Left renal cortex interstitium (tissue), 4 donors: ENCODE measurements around the gene SULT2B1. TPM values are rescaled to one million over a fixed set of nuclear protein-coding genes. Genes with fewer than 3 reads are reported as not detected.
A peak's percentile ranks its signal among the peaks of the same experiment; 100 is the strongest.
"Not testable (repeated sequence)": the region's sequence is repeated elsewhere in the genome, so short reads cannot be mapped to it uniquely, and the experiment has no call there.

Source experiments
- DNase-seq, 4 donors: peaks; one replicate each; pipeline ENCODE4 v3.0.0-alpha.2; 2013; ENCODE audit warnings: low read depth in 4 of 4, low spot score in 2 of 4, missing footprints in 1 of 4
- polyA plus RNA-seq, 4 donors: library from polyadenylated mRNA; unstranded; fragments of 120-200 nt; gene quantifications; one replicate each; pipeline ENCODE4 v1.2.1, GENCODE V29; 2013; ENCODE audit not compliant: insufficient read length in 4 of 4

The SULT2B1 gene
- polyA plus RNA-seq, 4 donors: 0.25 to 0.39 (median 0.35) TPM

- DNase-seq: no peak
Observed at GRCh38 chr19:48556825-48557224, 4.9 kb downstream of the SULT2B1 start.

GRCh38 chr19:48558018-48558684, 6.2 kb downstream of the SULT2B1 start:
- peak in 1 of 4 donors; percentile 71 for DNase-seq

DNA sequence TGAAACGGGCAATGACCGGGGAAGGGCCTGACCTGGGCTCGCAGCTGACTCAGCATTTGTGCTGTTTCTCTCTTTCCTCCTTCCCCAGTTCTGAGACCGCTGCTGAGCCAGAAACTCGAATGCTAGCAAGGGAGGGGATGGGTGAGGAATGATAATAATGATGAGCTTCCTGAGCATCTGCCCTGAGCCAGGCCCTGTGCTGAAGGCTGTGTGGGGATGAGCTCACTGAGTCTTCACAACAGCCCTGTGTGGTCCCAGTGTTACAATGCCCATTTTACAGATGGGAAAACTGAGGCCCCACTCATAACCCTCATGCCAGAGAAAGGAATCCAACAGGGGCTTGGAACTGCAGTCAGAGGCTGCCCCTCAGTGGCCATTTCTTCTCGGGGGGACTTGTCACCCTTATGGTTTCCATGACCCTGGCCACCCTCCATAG, 8.1 kb downstream of the SULT2B1 start:
- DNase-seq: no peak

GRCh38 chr19:48561412-48561811, 9.4 kb downstream of the SULT2B1 start:
- DNase-seq: no peak

DNA sequence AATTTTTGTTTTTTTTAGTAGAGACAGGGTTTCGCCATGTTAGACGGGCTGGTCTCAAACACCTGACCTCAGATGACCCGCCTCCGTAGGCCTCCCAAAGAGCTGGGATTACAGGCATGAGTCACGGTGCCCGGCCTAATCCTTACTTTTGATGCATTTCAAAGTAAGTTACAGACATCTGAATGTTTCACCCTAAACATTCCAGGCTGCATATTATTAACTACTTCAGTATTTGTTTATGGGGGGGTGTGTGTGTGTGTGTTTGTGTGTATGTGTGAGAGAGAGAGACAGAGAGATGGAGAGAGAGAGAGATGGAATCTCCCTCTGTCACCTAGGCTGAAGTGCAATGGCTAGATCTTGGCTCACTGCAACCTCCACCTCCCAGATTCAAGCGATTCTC, 13.1 kb downstream of the SULT2B1 start:
- DNase-seq: no peak

DNA sequence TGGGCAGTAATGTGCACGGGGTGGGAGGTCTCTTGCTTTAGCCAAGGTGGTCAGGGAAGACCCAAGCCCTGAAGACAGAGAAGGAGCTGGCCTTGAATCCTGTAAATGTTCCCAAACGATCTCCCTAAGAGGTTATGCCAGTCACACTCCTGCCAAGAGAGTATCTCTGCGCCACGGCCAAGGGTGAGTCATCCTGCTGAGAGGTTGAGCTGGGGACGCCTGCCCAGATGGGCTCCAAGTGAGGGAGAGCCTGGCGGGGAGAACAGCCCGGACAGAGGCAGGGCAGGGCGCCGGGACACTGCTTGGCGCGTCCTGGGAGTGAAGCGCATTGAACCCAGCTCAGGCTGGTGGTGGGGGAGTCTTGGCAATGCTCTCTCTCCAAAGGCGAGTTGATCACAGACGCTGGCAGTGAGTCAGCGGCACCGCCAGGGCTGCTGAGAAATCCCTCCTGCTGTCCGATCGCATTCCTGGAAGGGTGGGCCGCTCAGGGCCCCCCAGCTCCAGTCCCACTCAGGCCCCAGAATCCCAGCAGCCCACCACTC, 16.4 kb downstream of the SULT2B1 start:
- DNase-seq: no peak

DNA sequence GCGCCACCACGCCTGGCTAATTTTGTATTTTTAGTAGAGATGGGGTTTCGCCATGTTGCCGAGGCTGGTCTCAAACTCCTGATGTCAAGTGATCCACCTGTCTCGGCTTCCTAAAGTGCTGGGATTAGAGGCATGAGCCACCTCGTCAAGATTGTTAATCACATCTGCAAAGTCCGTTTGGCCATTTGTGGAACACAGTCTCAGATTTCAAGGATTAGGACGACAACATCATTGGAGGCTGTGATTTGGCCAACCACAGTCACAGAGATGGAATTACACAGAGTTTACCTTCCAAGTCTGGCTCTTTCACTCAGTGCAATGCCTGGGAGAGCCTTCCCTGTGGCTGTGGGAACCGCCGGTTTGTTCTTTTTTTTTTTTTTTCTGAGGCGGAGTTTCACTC, 17.8 kb downstream of the SULT2B1 start:
- no peak for DNase-seq

DNA sequence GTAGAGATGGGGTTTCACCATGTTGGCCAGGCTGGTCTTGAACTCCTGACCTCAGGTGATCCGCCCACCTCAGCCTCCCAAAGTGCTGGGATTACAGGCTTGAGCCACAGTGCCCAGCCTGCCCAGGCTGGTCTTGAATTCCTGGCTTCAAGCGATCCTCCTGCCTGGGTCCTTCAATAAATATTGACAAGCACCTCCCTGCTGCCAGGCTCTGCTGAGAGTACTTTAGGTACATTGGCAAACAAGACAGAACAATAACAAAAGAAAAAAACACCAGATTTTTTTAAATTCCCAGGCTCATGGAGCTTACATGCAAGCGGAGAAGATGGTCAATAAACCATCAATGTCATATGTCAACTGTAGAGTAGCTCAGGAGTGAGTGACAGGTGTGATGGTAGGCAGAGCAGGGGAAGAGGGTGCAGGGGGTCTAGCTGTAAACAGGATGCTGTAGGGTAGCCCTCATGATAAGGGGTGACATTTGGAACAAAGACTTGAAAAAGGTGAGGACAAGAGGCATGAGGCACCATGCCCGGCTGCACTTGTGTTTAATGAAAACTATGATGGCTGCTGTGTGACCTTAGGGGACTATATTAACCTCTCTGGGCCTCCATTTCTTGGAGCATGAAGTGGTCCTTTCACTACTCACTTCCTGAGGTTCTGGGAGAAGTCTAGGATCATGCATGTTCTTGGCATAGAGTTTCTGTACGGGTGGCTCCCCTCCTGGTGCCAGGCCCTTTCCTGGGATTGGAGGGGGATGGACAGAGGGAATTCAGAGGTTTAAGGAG, 19.6 kb downstream of the SULT2B1 start:
- no peak for DNase-seq

DNA sequence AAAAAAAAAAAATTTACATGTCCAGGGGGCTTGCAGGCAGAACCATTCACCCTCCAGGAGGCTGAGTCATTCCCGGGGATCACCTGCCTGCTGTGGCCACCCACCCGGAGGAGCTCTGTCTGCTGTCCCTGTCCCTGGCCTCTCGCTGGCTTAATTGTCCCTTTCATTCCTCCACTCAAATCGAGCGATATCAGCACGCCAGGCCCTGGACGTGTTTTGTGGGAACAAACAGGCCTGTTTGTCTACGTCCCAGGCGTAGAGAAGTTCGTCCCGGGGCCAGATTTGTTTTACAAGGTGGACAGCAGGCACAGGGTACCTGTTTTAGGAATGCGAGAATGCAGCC, 21.2 kb downstream of the SULT2B1 start:
- no peak for DNase-seq

GRCh38 chr19:48575931-48576622, 24.1 kb downstream of the SULT2B1 start:
- no peak for DNase-seq

GRCh38 chr19:48577908-48578307, 25.9 kb downstream of the SULT2B1 start:
- not testable (repeated sequence) for DNase-seq

DNA sequence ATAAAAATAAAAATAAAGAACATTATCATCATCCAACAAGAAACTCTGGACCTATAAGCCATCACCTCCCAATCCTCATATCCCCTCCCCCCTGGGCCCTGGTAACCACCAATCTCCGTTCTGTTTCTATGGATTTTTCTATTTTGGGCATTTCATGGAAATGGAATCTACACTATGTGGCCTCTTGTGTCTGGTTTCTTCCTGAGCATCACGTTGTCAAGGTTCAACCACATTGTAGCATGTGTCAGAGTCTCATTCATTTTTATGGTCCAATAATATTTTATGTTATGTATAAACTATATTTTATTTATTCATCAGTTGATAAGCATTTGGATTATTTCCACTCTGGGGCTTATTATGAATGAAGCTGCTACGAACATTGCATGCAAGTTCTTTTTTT, 26.9 kb downstream of the SULT2B1 start:
- DNase-seq: no peak

DNA sequence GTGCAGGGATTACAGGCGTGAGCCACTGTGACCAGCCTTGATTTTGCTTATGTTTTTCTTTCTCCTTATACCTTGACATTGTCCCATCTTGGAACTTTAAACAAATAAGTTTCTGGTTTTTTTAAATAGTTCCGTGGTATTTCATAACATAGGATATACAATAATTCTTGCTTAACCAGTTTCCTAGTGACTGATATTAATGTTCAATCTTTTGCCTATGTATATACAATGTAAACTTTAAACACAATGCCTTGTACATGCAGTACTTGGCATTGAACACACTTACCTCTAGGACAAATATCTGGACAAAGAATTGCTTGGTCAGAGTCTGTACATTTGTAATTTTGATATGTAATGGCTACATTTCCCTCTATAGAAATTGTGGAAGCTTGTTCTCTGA, 30.2 kb downstream of the SULT2B1 start:
- DNase-seq: no peak

DNA sequence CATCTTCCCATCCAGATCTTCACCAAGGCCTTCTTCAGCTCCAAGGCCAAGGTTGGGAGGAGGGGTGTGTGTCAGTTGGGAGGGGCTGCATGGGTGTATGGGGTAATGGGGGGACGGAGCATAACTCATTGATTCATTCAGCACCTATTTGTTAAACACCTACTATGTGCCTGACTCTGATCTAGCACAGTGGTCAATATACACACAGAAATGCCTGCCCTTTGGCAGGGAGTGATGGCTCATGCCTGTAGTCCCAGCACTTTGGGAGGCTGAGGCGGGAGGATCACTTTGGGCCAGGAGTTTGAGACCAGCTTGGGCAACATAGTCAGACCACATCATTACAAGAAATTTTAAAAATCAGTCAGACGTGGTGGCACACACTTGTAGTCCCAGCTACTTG, 35.4 kb downstream of the SULT2B1 start:
- no peak for DNase-seq

DNA sequence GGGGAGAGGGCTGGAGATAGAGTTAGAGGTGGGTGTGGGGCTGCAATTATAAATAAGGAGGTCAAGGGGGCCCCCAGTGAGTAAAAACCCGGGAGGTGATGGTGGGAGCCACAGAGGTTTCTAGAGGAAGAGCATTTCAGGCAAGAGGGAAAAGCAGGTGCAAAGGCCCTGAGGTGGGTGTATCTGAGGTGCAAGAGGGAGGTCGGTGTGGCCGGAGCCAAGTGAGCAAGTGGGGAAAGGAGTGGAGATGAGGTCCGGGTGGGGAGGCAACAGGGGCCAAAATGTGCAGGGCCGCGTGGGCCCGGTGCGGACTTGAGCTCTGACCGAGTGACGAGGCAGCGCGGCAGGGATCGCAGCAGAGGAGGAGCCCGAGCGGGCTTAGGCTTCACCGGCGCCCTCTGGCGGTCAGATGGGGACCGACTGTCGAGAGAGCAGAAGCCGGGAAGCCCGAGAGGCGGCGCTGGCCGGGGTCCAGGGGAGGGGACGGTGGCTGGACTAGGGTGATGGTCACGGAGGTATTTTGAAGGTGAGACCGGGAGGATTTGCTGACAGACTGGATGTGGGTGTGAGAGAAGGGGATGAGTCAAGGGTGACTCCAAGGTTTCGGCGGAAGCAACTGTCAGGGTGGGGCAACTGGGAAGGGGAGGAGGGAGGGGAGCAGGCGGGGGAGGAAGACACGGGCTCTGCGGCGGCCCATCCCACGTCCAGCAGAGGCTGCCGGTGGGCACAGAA, 36.9 kb downstream of the SULT2B1 start:
- peak in 3 of 4 donors; percentile 70 to 78 (median 71) for DNase-seq

- no peak for DNase-seq
Observed at GRCh38 chr19:48591021-48591420, 39.0 kb downstream of the SULT2B1 start.

DNA sequence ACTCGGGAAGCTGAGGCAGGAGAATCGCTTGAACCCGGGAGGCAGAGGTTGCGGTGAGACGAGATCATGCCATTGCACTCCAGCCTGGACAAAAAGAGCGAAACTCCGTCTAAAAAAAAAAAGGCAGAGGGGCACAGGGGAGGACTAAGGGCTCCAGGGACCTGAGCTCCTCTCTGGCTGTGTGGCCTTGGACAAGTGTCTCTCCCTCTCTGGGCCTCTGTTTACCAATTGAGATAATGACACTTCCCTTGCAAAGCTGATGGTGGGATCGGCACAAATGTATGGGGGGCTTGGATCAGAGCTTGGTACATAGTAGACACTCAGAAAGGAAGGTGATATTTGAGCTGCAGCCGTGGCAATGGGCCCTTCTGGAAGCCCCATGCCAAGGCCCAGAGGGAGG, 43.2 kb downstream of the SULT2B1 start:
- DNase-seq: no peak

DNA sequence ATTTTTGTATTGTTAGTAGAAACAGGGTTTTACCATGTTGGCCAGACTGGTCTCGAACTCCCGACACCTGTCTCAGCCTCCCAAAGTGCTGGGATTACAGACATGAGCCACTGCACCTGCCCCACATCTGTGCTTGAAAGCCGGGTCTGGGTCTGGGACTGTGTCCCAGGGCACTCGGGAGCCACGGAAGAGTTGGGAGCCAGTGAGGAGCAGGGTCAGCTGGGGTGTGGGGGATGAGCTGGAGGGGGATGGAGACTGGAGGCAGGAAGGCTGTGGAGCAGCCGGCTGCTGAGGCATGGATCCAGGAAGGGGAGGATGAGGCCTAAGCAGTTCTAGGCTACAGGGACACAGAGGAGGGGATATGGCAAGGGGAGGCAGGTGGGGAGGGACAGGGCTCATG, 43.9 kb downstream of the SULT2B1 start:
- no peak for DNase-seq

DNA sequence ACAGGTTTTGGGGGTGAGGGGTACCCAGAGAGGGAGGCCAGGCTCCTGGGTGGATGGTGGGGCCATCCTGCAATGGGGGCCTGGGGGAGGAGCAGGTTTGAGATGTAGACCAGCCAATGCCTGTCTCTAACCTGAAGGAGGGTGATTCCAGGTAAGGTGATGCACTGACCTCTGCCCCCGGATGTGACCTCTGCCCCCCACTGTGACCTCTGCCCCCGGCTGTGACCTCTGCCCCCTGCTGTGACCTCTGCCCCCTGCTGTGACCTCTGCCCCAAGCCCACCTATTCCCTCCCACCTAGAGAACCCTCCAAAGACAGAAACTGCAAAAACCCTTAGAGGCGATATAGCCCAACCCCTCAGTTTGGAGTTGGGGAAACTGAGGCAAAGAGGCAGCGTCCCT, 44.3 kb downstream of the SULT2B1 start:
- DNase-seq: no peak

- DNase-seq: no peak
Observed at GRCh38 chr19:48596679-48597465, 44.9 kb downstream of the SULT2B1 start.
